CD1c-positive myeloid dendritic cell (primary cell): ENCODE data around the gene TLL2.
A peak's percentile ranks its signal among the peaks of the same experiment; 100 is the strongest.

Experiments used
- DNase-seq: peaks from one replicate; pipeline ENCODE4 v3.0.0-alpha.2; 2016; ENCODE audit errors: extremely low spot score

Gene TLL2

GRCh38 chr10:96360331-96360730 lies 153.4 kb downstream of the TLL2 start:
- no peak for DNase-seq

DNA sequence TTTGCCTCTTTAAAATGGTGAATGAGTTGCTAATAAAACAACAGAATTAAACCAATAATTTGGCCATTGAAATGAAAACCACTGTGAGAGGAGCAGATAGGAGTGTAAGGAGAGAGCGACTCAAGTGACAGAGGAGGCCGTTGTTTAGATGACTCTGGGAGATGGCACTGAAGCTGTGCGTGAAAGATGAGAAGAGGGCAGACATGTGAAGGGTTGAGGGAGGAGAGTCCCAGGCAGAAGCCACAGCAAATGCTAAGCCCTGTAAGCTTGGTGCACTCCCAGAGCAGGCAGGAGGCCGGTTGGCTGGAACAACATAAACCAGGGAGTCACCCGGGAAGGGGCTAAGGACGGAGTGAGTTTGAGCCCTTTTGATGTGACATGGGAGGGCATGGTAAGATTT lies 154.1 kb downstream of the TLL2 start:
- no peak for DNase-seq

DNA sequence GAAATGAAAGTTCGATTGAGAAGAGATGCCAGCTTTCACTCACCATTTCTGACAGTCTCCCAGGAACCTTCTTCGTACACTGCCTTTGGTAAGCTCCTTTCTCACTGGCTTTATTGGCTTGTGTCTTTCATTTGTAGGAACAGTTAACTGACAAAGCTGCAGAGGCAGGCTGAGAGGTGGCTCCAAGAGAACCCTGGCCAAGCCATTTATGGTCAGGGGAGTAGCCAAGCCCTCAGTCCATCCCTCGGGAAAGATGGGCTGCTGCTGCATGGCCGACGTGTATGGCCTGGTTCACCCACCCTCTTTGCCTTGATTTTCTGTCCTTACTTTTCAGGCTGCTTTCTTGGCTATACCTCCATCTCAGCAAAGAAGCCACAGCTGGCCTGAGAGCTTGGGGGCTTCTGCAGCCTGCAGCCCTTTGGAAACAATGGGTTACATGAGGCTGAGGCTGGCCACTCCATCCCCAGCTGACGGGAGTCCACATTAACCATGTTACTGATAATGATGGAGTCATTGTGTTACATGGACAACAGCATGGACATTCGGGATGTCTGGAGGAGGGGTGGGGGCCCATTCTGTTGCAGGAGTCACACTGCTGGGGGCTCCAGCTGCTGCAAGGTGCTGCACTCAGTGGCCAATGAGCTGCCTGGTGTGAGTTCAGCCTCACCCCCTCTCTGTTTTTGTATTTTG lies 154.7 kb downstream of the TLL2 start, which contains the start of gene OPALIN:
Gene OPALIN, minus strand, starts transcription at position 152 of the 690 bp plus-strand sequence. Its CDS starts 106 bp downstream, at position 46.
- DNase-seq: no peak

DNA sequence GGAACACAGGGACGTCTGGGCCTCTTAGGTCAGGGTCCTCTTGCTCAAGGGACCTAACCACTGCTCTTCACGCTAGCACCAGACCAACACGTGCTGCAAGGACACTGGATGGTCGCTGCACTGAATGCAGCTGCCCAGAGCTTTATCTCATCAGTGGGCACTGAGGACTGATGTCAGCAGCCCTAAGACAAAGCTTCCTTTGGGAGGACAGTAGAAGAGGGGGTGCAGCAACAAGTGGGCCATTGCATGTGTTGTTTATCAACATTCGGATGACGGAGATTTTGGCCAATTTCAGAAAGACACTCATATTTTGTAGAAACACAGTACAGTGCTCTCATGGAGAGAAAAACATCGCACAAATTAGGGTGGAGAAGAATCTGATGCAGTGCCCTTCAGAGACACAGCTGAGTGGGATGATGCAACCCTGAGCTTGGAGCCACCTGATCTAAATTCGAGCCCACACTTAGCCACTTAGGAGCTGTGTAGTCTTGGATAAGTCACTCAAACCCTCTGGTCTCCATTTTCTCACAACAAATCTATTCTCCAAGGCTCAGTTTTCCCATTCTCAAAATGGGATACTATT lies 156.6 kb downstream of the TLL2 start:
- DNase-seq: no peak

DNA sequence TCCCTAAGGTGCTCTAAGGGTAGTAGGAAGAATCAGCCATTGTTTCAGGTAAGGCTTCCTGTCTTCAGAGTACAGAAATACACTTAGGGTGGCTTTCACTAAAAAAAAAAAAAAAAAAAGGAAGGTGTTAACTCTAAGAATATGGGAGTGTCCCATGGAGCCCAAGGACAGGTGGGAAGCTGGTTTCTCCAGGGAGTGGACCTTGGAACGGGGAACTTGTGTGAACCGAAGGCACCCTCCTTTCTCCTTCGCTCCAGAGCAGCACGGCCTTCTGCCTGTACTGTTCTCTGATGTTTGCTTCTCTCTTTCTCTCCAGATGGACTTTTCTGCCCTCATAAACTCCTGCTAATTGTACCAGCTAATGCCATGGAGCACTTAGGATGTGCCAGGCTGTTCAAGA lies 161.1 kb downstream of the TLL2 start:
- no peak for DNase-seq

DNA sequence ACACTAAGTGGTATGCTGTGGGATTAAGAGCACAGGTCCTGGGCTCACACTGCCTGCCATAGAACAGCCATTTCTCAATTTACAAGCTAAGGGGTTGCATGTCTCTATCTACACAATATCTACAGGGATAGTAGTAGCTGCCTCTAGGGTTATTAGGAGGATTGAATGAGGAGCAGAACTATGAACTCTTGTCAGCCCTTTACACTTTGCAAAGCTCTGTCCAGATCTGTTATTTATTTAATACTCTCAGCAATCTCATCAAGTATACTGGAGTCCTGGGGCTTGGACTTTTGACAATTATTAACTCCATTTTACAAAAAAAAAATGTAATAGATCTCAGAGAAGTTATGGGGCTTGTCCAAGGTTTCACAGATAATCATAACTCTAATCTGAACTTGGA lies 161.7 kb downstream of the TLL2 start:
- DNase-seq: no peak

DNA sequence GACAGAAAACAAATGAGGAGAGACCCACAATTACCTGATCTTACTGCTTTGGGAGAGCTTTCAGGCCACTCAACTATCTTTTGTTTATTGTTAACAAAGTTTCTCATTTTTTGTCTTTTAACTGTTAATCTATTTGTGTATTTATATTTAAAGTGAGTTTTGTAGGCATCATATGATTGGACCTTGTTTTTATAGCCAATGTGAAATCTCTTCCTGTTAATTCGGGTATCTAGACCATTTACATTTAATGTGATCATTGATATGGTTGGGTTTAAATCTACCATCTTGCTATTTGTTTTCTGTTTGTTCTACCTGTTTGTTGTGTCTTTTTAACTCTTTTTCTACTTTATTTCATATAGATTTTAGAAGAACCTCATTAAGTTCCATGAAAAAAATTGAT lies 167.4 kb downstream of the TLL2 start:
- DNase-seq: no peak

GRCh38 chr10:96345222-96345621 lies 168.5 kb downstream of the TLL2 start:
- DNase-seq: no peak

DNA sequence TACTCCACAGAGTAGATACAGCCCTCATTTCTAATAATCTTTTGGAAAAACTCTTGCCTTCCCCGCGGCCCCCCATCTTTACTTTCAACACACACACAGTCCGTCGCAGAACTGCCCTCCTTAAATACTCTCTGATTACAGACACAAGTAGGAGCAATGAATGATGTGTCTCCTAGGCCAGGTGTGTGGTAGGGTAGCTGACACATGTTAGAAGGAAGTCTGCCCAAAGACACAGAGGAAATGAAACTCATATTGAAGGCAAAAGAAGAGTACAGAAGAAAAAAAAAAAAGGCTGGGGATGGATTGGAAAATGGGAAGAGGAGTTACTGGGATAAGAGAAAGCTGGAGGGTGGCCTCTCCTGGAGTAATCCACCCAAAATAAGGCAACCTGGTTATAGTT lies 169.5 kb downstream of the TLL2 start:
- no peak for DNase-seq

- DNase-seq: no peak
Observed at GRCh38 chr10:96342402-96342801, 171.3 kb downstream of the TLL2 start.

- DNase-seq: no peak
Observed at GRCh38 chr10:96341219-96342182, 172.2 kb downstream of the TLL2 start.

GRCh38 chr10:96339956-96340904 lies 173.5 kb downstream of the TLL2 start:
- peak; percentile 66 for DNase-seq

GRCh38 chr10:96339383-96339782 lies 174.3 kb downstream of the TLL2 start:
- no peak for DNase-seq

DNA sequence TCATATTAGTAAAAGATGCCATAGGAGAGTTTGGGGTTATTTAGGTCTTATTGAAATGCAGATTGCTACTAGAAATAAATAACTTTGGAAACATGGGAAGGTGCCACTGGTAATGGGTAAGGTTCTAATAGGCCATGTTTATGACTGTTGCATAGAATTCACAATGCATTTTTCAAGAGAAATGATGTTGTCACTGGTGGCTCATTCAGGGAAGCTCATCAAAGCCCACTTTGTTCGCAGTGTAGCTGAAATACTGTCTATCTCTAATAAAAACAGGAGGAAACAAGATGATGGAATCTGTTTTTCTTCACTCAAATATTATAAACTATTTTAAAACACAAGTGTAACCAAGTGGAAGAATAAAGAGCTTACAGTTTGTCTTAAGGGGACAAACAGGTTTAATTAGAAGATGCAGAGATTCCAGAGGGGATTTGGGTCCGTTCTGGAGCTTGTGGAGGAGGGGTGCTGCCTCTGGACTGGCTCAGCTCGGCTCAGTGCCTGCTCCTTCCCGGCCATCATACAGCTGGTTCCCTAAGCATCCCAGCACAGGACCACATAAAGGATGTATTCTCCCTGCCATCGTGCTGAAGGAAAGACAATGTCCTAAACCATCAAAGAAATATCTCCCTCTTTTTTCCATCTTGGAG lies 175.3 kb downstream of the TLL2 start:
- DNase-seq: no peak

GRCh38 chr10:96337106-96337505 lies 176.6 kb downstream of the TLL2 start:
- no peak for DNase-seq

- DNase-seq: peak; percentile 28
Observed at GRCh38 chr10:96334616-96335526, 178.9 kb downstream of the TLL2 start.

DNA sequence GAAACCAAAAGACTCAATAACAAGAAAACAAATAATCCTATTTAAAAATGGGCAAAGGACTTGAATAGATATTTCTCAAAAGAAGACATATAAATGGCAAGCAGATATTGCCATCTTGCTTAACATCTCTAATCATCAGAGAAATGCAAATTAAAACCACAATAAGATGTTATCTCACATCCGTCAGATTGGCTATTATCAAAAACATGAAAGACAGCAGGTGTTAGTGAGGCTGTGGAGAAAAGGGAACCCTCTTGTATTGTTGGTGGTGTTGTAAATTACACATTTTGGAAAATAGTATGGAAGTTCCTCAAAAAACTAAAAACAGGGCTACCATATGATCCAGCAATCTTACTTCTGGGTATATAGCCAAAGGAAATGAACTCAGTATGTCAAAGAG lies 180.6 kb downstream of the TLL2 start:
- DNase-seq: no peak

DNA sequence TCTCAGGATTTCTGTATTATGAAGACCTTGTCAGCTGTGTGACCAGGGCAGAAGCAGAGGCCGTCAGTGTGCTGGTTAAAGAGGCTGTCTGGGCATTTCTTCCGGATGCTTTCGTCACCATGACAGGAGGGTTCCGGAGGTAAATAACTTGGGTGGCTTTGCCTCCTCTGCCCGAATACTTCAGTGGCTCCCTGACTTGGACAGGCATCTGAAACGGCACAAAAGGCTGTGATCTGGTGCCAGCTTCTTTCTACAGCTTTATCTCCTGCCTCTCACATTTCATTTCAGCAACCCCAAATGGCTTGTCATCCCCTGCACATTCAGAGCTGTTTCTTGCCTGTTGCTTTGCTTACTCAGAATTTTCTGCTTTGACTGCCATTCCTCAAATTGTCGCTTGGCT lies 186.3 kb downstream of the TLL2 start:
- DNase-seq: no peak

DNA sequence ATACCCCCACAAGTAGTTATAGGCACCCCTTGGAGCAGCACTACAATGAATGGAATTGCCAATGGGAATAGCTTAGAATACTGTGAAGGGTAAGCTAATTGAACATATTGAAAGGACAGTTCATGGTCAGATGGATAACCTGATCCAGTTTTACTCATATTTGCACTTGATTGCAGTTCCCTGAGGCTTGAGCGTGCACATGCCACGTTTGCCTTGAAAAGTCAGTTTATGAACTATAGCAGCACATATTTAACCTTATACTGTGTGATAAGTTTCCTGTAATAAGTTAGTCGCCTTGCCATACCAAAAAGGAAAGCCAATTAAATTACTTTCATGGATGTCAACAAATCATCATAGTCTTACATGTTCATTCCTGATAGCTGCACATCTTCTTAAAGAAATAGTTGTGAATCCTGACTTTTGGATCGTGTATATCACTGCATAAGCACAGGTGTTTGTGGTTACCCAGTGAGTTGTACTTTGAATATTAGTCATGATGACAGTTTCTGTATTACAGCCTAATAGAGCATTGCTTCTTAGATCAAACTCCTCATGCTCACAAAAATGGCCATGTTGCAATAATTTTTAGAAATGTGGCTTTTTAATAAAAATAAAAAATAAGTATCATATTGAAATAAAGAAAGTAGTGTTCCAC lies 187.9 kb downstream of the TLL2 start:
- no peak for DNase-seq
